Glutamatergic neuron (in vitro differentiated cells): ENCODE results near the gene TMEM116. TPM values are rescaled to one million over a fixed set of nuclear protein-coding genes. Genes with fewer than 3 reads are reported as not detected.
"Not testable (repeated sequence)": the region's sequence is repeated elsewhere in the genome, so short reads cannot be mapped to it uniquely, and the experiment has no call there.

Experiments used
- DNase-seq: peaks from one replicate; pipeline ENCODE4 v3.0.0; 2022
- H3K27ac Mint-ChIP-seq: one replicate; pipeline ENCODE4 v1.8.0; 2020; ENCODE audit warnings: mild to moderate bottlenecking, mixed read lengths, inconsistent platforms; ENCODE audit not compliant: unreplicated experiment
- H3K27me3 Mint-ChIP-seq: one replicate; pipeline ENCODE4 v1.8.0; 2020; ENCODE audit warnings: mild to moderate bottlenecking, moderate library complexity, mixed read lengths, inconsistent platforms; ENCODE audit not compliant: unreplicated experiment
- H3K36me3 Mint-ChIP-seq: one replicate; pipeline ENCODE4 v1.8.0; 2020; ENCODE audit warnings: mild to moderate bottlenecking, mixed read lengths, inconsistent platforms; ENCODE audit not compliant: unreplicated experiment
- H3K4me1 Mint-ChIP-seq: one replicate; pipeline ENCODE4 v1.8.0; 2020; ENCODE audit warnings: mild to moderate bottlenecking, low read depth, mixed read lengths, inconsistent platforms; ENCODE audit not compliant: unreplicated experiment
- H3K4me3 Mint-ChIP-seq: one replicate; pipeline ENCODE4 v1.8.0; 2020; ENCODE audit warnings: mild to moderate bottlenecking, mixed read lengths, inconsistent platforms; ENCODE audit not compliant: unreplicated experiment
- H3K9me3 Mint-ChIP-seq: one replicate; pipeline ENCODE4 v1.8.0; 2020; ENCODE audit warnings: mild to moderate bottlenecking, moderate library complexity, mixed read lengths, inconsistent platforms; ENCODE audit not compliant: unreplicated experiment
- total RNA-seq: library from RNA; stranded (reverse); fragmentation: NEBNext Ultra II Directional; extraction: Animal tissue kit (Norgen Biotek cat#: 25700); gene quantifications from one replicate; pipeline ENCODE4 v1.2.1, GENCODE V29; 2021; ENCODE audit not compliant: unreplicated experiment
- TF ChIP-seq, protein P1 (sequence below): fragments of 200-600 bp; sonication (generic); IDR thresholded peaks from one replicate; pipeline ENCODE4 v1.5.0; 2021; ENCODE audit not compliant: partially characterized antibody, unreplicated experiment

TMEM116 gene
- total RNA-seq, 1 donor from 2014 or later: 9.7 TPM

GRCh38 chr12:111954969-111955368, 58.0 kb downstream of the TMEM116 start:
- no peak for DNase-seq
- Mint-ChIP-seq H3K4me1 (no peaks in the 10 kb centered on the region), H3K4me3 (no peak overlapping the region), H3K27ac (no peak overlapping the region), H3K9me3 (peaks cover 10% of the 10 kb centered on the region), H3K36me3 (peaks cover 35% of the 10 kb centered on the region), H3K27me3 (no peaks in the 10 kb centered on the region)
- TF ChIP-seq, protein P1, sequence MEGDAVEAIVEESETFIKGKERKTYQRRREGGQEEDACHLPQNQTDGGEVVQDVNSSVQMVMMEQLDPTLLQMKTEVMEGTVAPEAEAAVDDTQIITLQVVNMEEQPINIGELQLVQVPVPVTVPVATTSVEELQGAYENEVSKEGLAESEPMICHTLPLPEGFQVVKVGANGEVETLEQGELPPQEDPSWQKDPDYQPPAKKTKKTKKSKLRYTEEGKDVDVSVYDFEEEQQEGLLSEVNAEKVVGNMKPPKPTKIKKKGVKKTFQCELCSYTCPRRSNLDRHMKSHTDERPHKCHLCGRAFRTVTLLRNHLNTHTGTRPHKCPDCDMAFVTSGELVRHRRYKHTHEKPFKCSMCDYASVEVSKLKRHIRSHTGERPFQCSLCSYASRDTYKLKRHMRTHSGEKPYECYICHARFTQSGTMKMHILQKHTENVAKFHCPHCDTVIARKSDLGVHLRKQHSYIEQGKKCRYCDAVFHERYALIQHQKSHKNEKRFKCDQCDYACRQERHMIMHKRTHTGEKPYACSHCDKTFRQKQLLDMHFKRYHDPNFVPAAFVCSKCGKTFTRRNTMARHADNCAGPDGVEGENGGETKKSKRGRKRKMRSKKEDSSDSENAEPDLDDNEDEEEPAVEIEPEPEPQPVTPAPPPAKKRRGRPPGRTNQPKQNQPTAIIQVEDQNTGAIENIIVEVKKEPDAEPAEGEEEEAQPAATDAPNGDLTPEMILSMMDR: no peak

DNA sequence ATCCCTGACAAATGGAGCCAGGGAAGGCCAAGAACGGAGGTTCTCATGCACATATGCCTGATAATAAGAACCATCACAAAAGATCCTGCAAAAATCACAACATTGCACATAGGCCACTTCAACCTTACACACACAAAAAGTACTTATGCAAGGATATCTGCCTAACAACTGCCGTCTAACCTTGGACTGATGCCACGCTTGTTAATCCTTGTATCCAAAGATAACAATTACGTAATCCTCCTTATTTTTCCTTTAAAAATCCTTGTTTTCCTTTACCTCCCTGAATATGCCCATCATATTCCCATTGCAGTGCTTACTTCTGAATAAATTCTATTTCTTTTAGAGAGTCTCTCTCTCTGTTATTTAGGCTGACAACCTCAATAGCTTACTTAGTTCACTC, 59.5 kb downstream of the TMEM116 start:
- H3K36me3 Mint-ChIP-seq: peaks cover 20% of the 10 kb centered on the region
- no peak for DNase-seq
- no peaks in the 10 kb centered on the region for H3K27me3 Mint-ChIP-seq
- no peak overlapping the region for H3K4me3 Mint-ChIP-seq
- TF ChIP-seq, protein P1: no peak
- no peak overlapping the region for H3K27ac Mint-ChIP-seq
- H3K4me1 Mint-ChIP-seq: no peaks in the 10 kb centered on the region
- H3K9me3 Mint-ChIP-seq: peaks cover 4% of the 10 kb centered on the region

DNA sequence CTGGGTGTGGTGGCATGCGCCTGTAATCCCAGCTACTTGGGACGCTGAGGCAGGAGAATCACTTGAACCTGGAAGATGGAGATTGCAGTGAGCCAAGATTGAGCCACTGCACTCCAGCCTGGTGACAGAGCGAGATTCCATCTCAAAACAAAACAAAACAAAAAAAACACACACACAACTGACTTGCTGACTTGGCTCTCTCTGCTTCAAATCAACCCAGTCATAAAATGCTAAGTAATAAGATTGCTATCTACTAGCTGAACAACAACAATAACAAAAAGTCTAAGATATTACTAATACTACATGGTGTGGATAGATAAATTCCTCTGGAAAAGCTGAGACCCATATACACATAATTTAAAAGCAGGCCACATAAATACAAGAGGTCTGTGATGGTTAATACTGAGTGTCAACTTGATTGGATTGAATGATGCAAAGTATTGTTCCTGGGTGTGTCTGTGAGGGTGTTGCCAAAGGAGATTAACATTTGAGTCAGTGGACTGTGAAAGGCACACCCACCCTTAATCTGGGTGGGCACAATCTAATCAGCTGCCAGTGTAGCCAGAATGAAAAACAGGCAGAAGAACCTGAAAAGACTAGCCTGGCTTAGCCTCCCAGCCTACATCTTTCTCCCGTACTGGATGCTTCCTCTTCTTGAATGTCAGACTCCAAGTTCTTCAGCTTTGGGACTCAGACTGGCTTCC, 60.7 kb downstream of the TMEM116 start:
- H3K4me3 Mint-ChIP-seq, H3K27ac Mint-ChIP-seq, DNase-seq: not testable (repeated sequence)

GRCh38 chr12:111950961-111951676, 61.8 kb downstream of the TMEM116 start:
- not testable (repeated sequence) for H3K4me1 Mint-ChIP-seq, DNase-seq, H3K36me3 Mint-ChIP-seq, H3K9me3 Mint-ChIP-seq, H3K27me3 Mint-ChIP-seq, H3K27ac Mint-ChIP-seq
- peak overlapping the region; percentile 19 for H3K4me3 Mint-ChIP-seq

More for the DNA sequence above, 60.7 kb downstream of the TMEM116 start:
- H3K4me1 Mint-ChIP-seq, H3K9me3 Mint-ChIP-seq, H3K27me3 Mint-ChIP-seq: not testable (repeated sequence)
- peaks cover 18% of the 10 kb centered on the region for H3K36me3 Mint-ChIP-seq

- Mint-ChIP-seq H3K27me3 (peaks cover 2% of the 10 kb centered on the region), H3K4me1 (no peaks in the 10 kb centered on the region), H3K36me3 (no peaks in the 10 kb centered on the region), H3K9me3 (no peaks in the 10 kb centered on the region), H3K27ac (no peak overlapping the region), H3K4me3 (no peak overlapping the region)
- DNase-seq: no peak
- TF ChIP-seq, protein P1: no peak
Observed at GRCh38 chr12:111943929-111944328, 69.0 kb downstream of the TMEM116 start.

DNA sequence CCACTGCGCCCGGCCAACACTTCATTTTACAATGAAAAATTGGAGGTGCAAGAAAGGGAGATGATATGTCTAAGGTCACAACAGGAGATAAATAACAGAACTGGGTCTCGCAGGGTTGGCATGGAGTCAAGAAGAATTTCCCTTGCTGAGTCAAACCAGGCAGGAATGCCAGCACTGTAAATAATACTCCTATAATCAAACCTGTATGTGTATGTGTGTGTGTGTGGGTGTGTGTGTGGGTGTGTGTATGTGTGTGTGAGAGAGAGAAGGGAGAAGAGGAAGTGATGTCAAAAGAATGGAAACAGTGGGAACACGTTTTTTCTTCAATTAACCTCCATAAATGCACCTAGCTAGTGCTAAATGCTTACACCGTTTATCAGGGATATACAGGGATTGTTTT, 70.4 kb downstream of the TMEM116 start:
- Mint-ChIP-seq H3K4me1 (no peaks in the 10 kb centered on the region), H3K4me3 (no peak overlapping the region), H3K36me3 (no peaks in the 10 kb centered on the region), H3K27me3 (peaks cover 2% of the 10 kb centered on the region), H3K9me3 (no peaks in the 10 kb centered on the region), H3K27ac (no peak overlapping the region)
- TF ChIP-seq, protein P1: no peak
- DNase-seq: no peak
